HG03457 (cell line): Measurements from ENCODE around the gene RANBP3.

Experiments used
- ATAC-seq: cut with Tn5 transposase; IDR thresholded peaks from one replicate; pipeline ENCODE4 v1.9.1; 2021; ENCODE audit warnings: moderate number of reproducible peaks; ENCODE audit not compliant: unreplicated experiment

RANBP3 gene

DNA sequence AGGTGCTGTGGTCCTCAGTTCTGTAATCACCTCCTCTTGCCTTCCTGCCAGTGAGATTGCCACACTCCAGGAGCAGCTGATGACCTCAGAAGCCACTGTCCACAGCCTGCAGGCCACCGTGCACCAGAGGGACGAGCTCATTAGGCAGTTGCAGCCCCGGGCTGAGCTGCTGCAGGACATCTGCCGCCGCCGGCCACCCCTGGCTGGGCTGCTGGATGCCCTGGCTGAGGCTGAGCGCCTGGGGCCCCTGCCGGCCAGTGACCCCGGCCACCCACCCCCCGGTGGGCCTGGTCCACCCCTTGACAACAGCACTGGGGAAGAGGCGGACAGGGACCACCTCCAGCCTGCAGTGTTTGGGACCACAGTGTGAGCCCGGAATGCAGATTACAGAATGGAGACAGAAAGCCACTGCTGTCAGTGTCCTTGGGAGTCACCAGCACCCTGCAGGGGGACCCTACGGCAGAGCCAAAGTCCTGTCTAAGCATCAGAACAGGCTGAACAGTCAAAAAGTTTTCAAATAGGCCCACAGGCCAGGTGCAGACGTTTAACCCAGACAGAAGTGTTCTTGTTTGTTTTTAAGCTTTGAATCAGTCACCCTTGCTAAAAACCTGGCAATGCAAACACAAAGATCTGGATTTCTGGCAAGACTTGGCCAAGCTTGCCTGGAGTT lies 69.0 kb downstream of the RANBP3 start:
- no peak for ATAC-seq

- no peak for ATAC-seq
These were observed 70.7 kb downstream of the RANBP3 start for GRCh38 chr19:5907241-5907640.

DNA sequence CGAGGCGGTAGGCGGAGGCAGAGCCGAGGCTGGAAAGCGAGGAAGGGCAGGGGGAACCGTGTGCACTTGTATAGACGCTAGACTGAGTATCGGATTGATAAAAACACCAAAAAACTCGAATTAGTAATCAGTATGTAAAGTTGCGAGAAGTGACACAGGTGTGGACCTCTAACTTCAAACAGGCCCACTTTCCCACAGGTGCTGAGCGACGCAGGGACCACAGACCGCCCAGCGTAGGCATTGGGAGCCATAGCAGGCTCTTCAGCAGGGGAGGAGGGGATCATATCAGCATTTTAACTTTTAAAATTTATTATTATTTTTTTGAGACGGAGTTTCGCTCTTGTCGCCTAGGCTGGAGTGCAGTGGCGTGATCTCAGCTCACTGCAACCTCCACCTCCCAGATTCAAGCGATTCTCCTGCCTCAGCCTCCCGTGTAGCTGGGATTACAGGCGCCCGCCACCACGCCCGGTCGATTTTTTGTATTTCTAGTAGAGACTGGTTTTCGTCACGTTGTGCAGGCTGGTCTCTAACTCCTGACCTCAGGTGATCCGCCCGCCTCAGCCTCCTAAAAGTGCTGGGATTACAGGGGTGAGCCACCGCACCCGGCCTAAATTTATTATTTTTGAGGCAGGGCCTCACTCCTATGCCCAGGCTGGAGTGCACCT lies 72.7 kb downstream of the RANBP3 start:
- no peak for ATAC-seq

DNA sequence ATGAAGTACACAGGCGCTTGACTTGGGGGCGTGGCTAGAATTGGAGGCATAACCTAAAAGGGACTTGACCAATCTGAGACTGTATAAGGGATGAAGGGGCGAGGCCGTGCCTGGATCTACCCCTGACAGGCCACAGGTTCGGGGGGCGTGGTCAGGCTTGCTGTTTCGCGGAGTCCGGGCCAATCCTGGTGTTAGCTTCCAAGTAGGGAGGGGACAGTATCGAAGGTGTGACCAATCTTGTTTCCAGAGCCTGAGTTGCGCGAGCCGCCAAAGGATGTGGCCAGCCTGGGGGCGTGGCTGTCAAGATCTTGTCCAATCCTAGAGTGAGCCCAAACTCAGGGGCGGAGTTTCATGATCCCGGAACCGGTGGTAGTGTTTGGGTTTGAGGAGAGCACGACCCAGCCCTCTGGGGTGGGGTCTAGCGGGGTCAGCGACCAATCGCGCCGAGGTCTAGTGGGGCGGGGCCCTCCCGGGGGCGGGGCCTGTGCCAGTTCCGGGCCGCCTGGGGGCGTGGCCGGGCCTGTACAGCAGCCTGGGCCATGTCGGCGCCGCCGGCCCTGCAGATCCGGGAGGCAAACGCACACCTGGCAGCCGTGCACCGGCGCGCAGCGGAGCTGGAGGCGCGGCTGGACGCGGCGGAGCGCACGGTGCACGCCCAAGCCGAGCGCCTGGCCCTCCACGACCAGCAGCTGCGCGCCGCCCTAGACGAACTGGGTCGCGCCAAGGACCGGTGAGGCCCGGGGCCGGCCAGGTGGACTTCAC lies 73.4 kb downstream of the RANBP3 start, which contains the start of gene VMAC:
Gene VMAC (plus strand): TSS at position 521 of the 762 bp plus-strand sequence. CDS start 19 bp downstream, at position 540.
- peak; percentile 67 for ATAC-seq

GRCh38 chr19:5903624-5904351 lies 74.2 kb downstream of the RANBP3 start, which contains the start of gene NDUFA11:
Gene NDUFA11 (minus strand): TSS chr19:5903790. CDS start chr19:5903708, 82 bp downstream.
- peak; percentile 23 for ATAC-seq

GRCh38 chr19:5903056-5903623 lies 74.8 kb downstream of the RANBP3 start:
- no peak for ATAC-seq

DNA sequence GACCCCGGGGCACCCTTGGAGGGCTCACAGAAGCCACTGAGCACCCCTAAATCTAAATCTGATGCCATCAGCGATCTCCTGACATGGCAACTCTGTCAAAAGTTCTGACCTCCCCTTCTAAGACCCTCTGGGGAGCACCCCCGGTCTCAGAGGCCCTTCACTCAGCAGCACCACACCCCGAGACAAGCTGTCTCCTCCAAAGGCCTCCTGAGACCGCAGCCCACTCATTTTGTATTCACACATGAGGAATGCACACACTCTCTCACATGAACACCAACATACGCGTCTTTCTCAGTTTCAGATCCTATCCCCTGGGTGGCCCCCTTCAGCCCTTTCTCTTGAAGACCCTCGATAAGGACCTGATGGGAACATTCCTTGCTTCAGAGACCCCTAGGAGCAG lies 77.0 kb downstream of the RANBP3 start:
- no peak for ATAC-seq

- ATAC-seq: no peak
These were observed 78.0 kb downstream of the RANBP3 start for GRCh38 chr19:5899728-5900526.

DNA sequence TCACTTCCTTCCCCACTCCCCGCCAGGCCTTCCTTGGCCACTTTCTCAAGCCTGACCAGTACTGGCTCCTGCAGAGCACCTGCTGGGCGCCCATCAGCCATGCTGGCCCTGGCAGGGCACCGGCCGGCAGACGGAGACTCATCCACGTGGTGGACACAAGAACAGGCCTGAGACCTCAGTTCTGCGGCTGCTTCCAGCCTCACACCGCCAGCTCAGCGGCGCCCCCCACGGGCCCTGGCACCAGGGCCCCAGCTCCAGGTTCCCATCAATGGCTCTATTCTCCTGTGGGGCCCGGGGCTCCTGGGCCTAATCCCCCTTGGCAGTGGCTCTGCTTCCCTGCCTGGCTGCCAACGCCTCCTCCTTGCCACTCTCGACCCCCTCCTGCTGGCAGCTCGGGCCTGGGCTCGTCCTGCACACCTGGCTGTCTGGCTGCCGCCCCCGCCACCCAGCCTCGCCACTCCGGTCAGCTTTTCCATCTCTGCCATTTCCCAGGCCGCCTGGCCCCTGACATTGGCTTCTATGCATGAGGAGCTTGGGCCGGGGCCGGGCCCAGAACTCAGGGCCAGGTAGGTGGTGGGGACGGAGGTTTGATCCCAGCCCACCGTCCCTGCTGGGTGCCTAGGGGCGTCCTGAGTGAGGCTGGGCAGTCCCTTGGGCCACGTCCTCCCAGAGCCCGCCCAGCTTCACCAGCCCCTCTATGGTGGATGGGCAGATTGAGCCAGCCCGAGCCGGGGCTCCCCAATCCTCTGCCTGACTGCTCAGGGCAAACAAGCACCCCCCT lies 80.6 kb downstream of the RANBP3 start:
- ATAC-seq: no peak

- no peak for ATAC-seq
These were observed 81.4 kb downstream of the RANBP3 start for GRCh38 chr19:5896365-5897076.

- no peak for ATAC-seq
These were observed 82.0 kb downstream of the RANBP3 start for GRCh38 chr19:5895890-5896289.

DNA sequence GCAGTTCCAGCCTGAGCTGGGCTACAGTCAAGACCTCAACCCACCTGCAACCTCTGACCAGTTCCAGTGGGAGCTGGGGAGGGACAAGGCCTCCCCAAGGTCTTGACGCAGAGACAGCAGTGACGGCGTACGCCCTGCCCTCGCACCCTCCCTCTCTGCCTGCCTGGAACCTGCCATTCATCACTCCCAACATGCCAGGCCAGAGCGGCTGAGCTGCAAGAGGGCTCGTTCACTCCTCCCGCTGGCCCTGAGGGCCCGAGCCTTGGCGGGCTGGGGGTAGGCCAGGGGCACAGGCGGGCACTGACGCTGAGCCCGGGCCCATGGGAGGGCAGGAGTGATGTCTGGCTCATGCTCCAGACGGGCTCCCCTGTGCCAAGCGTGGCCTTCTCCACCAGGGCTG lies 82.5 kb downstream of the RANBP3 start:
- ATAC-seq: no peak

DNA sequence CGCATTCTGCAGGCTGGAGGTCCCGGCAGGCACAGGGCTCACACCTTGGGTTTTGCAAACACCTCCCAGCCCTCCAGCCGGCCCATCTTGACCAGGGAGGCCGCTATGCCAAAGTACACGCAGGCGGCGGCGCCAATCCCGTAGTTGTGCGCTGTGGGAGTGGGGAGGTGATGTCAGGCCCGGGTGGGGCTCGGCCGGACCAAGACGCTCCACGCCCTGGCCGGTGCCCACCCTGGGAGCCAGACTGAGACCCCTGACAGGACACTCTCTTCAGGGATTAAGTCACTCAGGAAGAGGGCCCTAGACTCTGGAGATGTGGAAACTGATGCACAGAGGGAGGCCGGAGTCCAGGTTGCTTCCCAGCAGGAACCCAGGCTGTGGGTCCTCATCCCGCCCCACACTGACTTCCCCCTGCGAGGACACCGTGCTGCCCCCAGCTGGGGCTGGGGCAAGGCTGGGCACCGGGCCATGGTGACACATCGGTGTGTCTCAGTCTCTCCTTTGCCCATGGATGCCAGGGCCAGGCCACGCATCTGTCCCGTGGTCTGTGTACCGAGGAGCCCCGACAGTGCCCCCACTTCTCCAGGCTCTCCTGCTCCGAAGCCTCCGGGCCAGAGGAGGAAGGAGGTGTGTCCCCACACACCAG lies 83.1 kb downstream of the RANBP3 start:
- no peak for ATAC-seq

- ATAC-seq: no peak
These were observed 83.8 kb downstream of the RANBP3 start for GRCh38 chr19:5893907-5894703.

GRCh38 chr19:5893296-5893903 lies 84.5 kb downstream of the RANBP3 start:
- no peak for ATAC-seq

DNA sequence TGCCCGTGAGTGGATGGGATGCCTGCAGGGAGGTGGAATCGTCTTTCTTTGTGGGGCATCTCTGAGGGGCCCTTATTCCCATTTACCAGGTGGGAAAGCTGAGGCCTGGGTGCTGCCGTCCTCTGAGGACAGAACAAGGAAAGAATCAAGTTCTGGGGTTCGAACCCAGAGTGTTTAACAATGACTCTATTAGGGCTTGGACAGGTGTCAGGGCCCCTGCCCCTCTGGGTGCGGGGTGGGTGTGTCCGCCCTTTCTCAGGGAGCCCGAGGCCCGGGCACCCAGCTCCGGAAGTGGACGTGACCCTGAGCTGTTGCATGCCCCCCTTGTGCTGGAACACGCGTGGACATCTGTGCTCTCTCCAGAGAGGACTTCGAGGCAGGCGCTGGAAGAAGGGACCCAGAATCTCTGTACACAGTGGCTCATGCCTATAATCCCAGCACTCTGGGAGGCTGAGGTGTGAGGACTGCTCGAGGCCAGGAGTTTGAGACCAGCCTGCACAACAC lies 85.1 kb downstream of the RANBP3 start:
- no peak for ATAC-seq
